Upper lobe of left lung (tissue), 6 donors: Measurements from ENCODE around the gene ST6GALNAC6. TPM values are rescaled to one million over a fixed set of nuclear protein-coding genes. Genes with fewer than 3 reads are reported as not detected.
"Not testable (repeated sequence)": the region's sequence is repeated elsewhere in the genome, so short reads cannot be mapped to it uniquely, and the experiment has no call there.

Source experiments
- ATAC-seq, 2 donors: fragments of 200-7000 bp; cut with Tn5 transposase; one replicate each; pipeline ENCODE4 v1.9.1; 2022; ENCODE audit warnings: mild to moderate bottlenecking in 2 of 2, moderate library complexity in 2 of 2; ENCODE audit not compliant: low FRiP score in 2 of 2
- DNase-seq, 2 donors: peaks; one replicate each; pipeline ENCODE4 v3.0.0-alpha.2; 2019 to 2020
- H3K27ac ChIP-seq, 4 donors: fragments of 200-600 bp; sonication (generic); one replicate each; pipeline ENCODE4 v1.5.1; 2016 to 2019
- H3K27me3 ChIP-seq, 4 donors: fragments of 200-600 bp; sonication (generic); one replicate each; pipeline ENCODE4 v1.5.1; 2017 to 2019
- H3K36me3 ChIP-seq, 4 donors: fragments of 200-600 bp; sonication (generic); one replicate each; pipeline ENCODE4 v1.5.1; 2016 to 2019
- H3K4me1 ChIP-seq, 4 donors: fragments of 200-600 bp; sonication (generic); one replicate each; pipeline ENCODE4 v1.5.1; 2018 to 2019
- H3K4me3 ChIP-seq, 4 donors: fragments of 200-600 bp; sonication (generic); one replicate each; pipeline ENCODE4 v1.5.1; 2017 to 2019; ENCODE audit warnings: mild to moderate bottlenecking in 2 of 4, moderate library complexity in 1 of 4
- H3K9me3 ChIP-seq, 4 donors: fragments of 200-600 bp; sonication (generic); one replicate each; pipeline ENCODE4 v1.5.1; 2018 to 2019
- EP300 ChIP-seq, 4 donors: sonication (generic); formaldehyde crosslinking; IDR thresholded peaks; one replicate each; pipeline ENCODE4 v1.5.1; 2017; ENCODE audit warnings: antibody characterized with exemption in 4 of 4, control low read depth in 2 of 4
- POLR2A ChIP-seq, 4 donors: fragments of 450-650 bp; IDR thresholded peaks; one replicate each; pipeline ENCODE4 v1.5.1; 2016 to 2017; ENCODE audit warnings: antibody characterized with exemption in 4 of 4, mild to moderate bottlenecking in 2 of 4
- POLR2AphosphoS5 ChIP-seq, 2 donors: sonication (generic); formaldehyde crosslinking; IDR thresholded peaks; one replicate each; pipeline ENCODE4 v1.5.1; 2017; ENCODE audit warnings: antibody characterized with exemption in 2 of 2
- WGBS, 2 donors: methylation state at CpG; one replicate each; pipeline ENCODE4 v1.1.5; 2017 to 2018; 5-methylcytosine and 5-hydroxymethylcytosine counted together
- total RNA-seq, 6 donors: library from RNA; depleted of rRNA in 4 of 6; stranded (reverse); fragments of >200 nt in 4 of 6; gene quantifications; one replicate each; pipeline versions ENCODE4 v1.1.0 to v1.2.1, GENCODE V29; 2016 to 2021
- TF ChIP-seq, protein P1 (sequence below), 6 experiments: fragments of 450-650 bp in 4 of 6; fragments of 200-600 bp in 2 of 6; sonication (generic) in 2 of 6; IDR thresholded peaks; one replicate each; pipeline ENCODE4 v1.5.1; 2016 to 2019; ENCODE audit warnings: antibody characterized with exemption in 6 of 6
- donor health status: DM: no; HTN: no; CAD: no; lungs with moderate emphysema.
- donor health status: DM: no; HTN: yes; CAD: no; lungs with severe emphysema.

ST6GALNAC6 gene
- total RNA-seq, 6 donors from 2014 or later = 67.3 to 117 (median 85.2) TPM

DNA sequence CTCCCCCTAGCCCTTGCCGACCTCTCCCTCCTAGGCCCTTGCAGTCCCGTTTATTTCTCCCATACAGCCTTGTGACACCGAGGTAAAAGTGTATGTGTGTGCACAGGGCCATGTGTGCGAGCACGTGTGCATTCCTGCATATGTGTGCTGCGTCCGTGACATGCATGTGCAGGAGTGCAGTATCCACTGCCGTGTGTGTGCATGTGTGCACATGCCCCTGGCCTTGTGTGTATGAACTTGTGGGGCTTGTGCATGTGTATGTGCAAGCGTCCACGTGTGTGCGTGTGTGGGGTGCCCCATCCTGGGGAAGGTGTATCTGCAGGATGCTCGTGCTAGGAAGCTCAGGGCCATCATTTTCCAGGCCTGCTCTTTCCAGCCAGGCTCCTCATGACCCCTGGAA, 28.5 kb downstream of the ST6GALNAC6 start:
- TF ChIP-seq POLR2AphosphoS5 (IDR thresholded peaks at IDR 0.05) (no peak), POLR2A (IDR thresholded peaks at IDR 0.05) (no peak), EP300 (IDR thresholded peaks at IDR 0.05) (no peak)
- TF ChIP-seq, protein P1, sequence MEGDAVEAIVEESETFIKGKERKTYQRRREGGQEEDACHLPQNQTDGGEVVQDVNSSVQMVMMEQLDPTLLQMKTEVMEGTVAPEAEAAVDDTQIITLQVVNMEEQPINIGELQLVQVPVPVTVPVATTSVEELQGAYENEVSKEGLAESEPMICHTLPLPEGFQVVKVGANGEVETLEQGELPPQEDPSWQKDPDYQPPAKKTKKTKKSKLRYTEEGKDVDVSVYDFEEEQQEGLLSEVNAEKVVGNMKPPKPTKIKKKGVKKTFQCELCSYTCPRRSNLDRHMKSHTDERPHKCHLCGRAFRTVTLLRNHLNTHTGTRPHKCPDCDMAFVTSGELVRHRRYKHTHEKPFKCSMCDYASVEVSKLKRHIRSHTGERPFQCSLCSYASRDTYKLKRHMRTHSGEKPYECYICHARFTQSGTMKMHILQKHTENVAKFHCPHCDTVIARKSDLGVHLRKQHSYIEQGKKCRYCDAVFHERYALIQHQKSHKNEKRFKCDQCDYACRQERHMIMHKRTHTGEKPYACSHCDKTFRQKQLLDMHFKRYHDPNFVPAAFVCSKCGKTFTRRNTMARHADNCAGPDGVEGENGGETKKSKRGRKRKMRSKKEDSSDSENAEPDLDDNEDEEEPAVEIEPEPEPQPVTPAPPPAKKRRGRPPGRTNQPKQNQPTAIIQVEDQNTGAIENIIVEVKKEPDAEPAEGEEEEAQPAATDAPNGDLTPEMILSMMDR (IDR thresholded peaks at IDR 0.05) = no peak
- Histone ChIP-seq H3K27ac (no peak overlapping the region), H3K4me3 (no peak overlapping the region), H3K27me3 (no peaks in the 10 kb centered on the region), H3K4me1 (peaks cover 37 to 63% (median 54%) of the 10 kb centered on the region in 4 donors), H3K9me3 (no peaks in the 10 kb centered on the region), H3K36me3 (peaks cover 5 to 48% (median 37%) of the 10 kb centered on the region in 4 donors)
- DNase-seq (no peak), ATAC-seq (no peak)
- 81 to 90% methylated on average over 11 to 12 of the region's 12 CpGs for WGBS, 2 donors

DNA sequence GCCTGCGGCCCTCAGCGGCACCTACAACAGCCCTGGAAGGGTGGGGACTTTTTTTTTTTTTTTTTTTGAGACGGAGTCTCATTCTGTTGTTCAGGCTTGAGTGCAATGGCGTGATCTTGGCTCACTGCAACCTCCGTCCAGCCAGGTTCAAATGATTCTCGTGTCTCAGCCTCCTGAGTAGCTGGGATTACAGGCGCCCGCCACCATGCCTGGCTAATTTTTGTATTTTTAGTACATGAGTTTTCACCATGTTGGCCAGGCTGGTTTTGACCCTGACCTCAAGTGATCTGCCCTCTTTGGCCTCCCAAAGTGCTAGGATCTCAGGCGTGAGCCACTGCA, 29.3 kb downstream of the ST6GALNAC6 start:
- not testable (repeated sequence) for H3K27me3 ChIP-seq, DNase-seq, H3K4me3 ChIP-seq, H3K9me3 ChIP-seq, ATAC-seq
- Histone ChIP-seq H3K4me1 (peaks cover 29 to 62% (median 50%) of the 10 kb centered on the region in 4 donors), H3K27ac (peak overlapping the region in 2 of 4 donors; percentile 74 to 84), H3K36me3 (peaks cover 5 to 48% (median 37%) of the 10 kb centered on the region in 4 donors)
- TF ChIP-seq, protein P1 (IDR thresholded peaks at IDR 0.05) = peak in 2 of 6 experiments; percentile 0 to 18
- WGBS, 2 donors = 43 to 63% methylated on average over 6 to 9 of the region's 9 CpGs

DNA sequence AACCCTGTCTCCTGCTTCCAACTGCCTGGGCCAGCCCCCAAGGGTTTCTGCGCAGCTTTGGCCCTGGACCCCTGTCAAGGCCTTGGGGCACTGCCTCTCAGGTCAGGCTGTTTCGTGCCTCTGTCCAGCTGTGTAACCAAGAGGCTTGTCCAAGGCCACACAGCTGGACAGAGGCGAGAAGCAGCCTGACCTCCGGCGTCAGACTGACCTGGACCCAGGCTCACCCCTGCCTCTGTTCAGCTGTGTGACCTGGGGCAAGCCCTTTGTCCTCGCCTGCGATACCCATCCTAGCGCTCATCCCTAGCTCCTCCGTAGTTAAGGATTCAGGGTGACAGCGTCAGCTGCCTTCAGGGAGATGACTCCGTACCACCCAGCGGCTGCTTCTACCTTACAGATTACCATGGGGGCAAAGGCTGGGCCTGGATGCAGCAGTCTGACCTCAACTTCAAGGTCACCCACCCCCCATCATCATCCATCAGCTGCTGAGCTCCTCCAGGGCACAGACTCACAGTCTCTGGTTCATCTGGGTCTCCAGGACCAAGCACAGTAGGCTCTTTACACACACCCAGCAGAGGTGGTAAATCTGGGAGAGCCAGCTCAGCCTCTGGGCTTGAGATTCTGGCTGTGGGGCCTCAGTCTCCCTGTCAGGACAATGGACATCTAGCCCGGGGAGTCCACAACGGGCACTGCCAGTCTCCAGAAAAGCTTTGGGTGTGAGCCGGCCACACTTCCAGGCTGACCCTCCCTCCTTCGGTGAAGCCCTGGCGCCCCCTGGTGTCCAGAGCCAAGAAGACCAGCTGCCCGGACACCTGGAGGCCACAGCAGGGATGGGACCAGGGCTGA, 29.9 kb downstream of the ST6GALNAC6 start:
- whole genome bisulfite sequencing, 2 donors = 71 to 81% methylated on average over 14 to 16 of the region's 18 CpGs
- DNase-seq (peak; percentile 88 to 93), ATAC-seq (peak; percentile 83 to 93)
- H3K27me3 ChIP-seq = no peaks in the 10 kb centered on the region
- no peak overlapping the region for H3K4me3 ChIP-seq
- H3K4me1 ChIP-seq = peaks cover 25 to 62% (median 47%) of the 10 kb centered on the region in 4 donors
- peak overlapping the region in 3 of 4 donors; percentile 74 to 84 (median 77) for H3K27ac ChIP-seq
- TF ChIP-seq POLR2A (IDR thresholded peaks at IDR 0.05) (no peak), EP300 (IDR thresholded peaks at IDR 0.05) (peak in 1 of 4 donors; percentile 20), POLR2AphosphoS5 (IDR thresholded peaks at IDR 0.05) (peak; percentile 32 to 63)
- TF ChIP-seq, protein P1 (IDR thresholded peaks at IDR 0.05) = peak; percentile 89 to 97 (median 94)
- H3K9me3 ChIP-seq = no peaks in the 10 kb centered on the region
- H3K36me3 ChIP-seq = peaks cover 5 to 48% (median 37%) of the 10 kb centered on the region in 4 donors

DNA sequence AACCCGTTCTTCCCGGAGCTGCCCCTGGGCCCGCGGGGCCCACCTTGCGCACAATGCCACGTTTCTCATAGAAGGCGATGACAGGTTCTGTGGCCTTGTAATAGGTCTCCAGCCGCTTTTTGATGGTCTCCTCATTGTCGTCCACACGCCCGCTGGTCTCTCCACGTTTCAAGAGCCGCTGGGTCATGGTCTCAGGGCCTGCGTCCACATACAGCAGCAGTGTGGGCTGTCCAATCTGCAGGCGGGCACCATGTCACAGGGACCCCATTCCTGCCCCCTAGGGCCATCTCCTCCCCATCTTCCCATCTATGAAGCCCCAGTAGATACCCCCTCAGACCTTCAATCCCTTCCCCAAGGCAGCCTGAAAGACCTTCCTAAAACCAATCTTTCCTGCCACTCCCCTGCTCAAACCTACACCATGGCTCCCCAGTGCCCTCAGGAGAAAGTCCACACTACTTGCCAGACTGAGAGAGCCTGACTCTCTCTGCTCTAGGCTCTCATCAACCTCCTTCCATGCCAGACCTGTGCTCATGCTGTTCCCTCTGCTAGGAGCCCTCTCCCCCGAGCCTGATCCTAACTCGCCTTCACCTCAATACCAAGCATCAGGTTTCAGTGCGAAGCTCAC, 31.0 kb downstream of the ST6GALNAC6 start:
- Histone ChIP-seq H3K27me3 (no peaks in the 10 kb centered on the region), H3K9me3 (no peaks in the 10 kb centered on the region), H3K36me3 (peaks cover 5 to 48% (median 37%) of the 10 kb centered on the region in 4 donors), H3K27ac (peak overlapping the region; percentile 65 to 84 (median 76)), H3K4me3 (no peak overlapping the region), H3K4me1 (peaks cover 17 to 51% (median 37%) of the 10 kb centered on the region in 4 donors)
- TF ChIP-seq, protein P1 (IDR thresholded peaks at IDR 0.05) = no peak
- TF ChIP-seq POLR2A (IDR thresholded peaks at IDR 0.05) = no peak
- no peak for TF ChIP-seq EP300 (IDR thresholded peaks at IDR 0.05)
- no peak for TF ChIP-seq POLR2AphosphoS5 (IDR thresholded peaks at IDR 0.05)
- no peak for ATAC-seq
- 88 to 91% methylated on average over 18 of the region's 18 CpGs for WGBS, 2 donors
- no peak for DNase-seq
